Measurements from ENCODE around the gene ARCN1.

The ARCN1 gene

DNA sequence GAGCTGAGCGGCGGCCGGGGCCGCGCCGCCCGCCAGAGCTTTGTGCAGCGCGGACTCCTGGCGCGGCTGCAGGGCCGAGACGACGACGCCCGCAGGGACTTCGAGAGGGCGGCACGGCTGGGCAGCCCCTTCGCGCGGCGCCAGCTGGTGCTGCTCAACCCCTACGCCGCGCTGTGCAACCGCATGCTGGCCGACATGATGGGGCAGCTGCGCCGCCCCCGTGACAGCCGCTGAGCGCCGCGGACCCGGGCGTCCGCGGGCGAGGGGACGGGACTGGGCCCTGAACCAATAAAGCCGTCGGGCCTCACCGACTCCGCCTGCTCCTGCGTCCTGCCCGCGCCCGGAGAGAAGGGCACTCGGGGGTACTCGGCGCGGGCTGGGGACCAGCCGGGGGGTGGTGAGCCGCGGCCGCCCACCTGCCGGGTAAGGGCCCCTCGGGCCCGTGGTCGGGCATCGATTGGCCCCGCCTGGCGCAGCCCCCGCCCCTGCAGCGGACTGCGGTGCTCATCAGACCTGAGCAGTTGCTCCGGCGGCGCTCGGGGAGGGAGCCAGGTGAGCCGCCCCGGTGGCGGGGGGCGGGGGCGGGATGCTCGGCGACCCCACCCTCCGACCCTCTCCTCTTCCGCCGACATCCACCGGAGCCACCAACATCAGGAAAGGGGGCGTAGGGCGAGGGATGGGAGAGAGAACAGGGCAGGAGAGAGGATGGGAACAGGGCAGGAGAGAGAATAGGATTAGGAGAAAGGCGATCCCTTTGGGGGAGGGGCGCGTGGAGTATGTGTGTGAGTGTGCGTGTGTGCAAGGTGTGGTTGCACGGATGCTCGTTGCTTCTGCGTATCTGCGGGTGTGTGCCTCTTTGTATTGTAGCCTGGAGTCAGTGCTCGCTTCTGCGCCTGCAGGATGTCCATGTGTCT is 41.3 kb upstream of the ARCN1 start, which contains the start of gene TMEM25:
Gene TMEM25 (plus strand): TSS at position 510 of the 914 bp plus-strand sequence. CDS start 610 bp downstream, outside the sequence.
- no peaks in the 10 kb centered on the region for H3K79me2 ChIP-seq (ENCODE audit: control insufficient read depth, insufficient read depth, low read length, unreplicated experiment)
- H3K4me1 ChIP-seq (ENCODE audit: control insufficient read depth, insufficient read depth, low read length, unreplicated experiment), result peaks cover 4% of the 10 kb centered on the region
- no peak within 1 kb of the TSS for H3K27ac ChIP-seq (ENCODE audit: low read depth, low read length)
- no peaks in the 10 kb centered on the region for H3K27me3 ChIP-seq (ENCODE audit: insufficient read depth, low read length)
- peak within 1 kb of the TSS; percentile 36 for H2AFZ ChIP-seq (ENCODE audit: low read length, unreplicated experiment)
- no peaks in the 10 kb centered on the region for H3K36me3 ChIP-seq (ENCODE audit: insufficient read depth, low read length)
- peak within 1 kb of the TSS; percentile 80 for H3K4me3 ChIP-seq (ENCODE audit: low read depth, low read length)

DNA sequence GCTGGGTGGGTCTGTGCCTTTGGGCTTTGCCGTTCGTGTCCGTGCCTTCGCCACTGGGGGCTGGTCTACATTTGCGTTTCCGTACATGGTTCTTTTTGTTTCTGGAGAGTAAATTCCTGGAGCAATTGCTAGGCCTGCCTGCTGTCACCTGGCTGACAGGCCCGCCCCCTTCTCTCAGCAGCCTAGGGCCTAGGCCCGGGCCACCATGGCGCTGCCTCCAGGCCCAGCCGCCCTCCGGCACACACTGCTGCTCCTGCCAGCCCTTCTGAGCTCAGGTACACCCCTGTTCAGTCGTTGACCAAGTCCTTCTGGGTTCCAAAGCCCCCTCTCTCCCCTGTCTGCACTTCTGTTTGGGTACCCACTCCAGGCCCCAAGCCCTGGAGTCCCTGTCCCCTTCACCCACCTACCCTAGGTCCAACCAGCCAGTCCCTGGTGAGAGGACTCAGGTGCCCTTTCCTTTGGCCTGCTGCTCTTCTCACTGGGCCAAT is 40.6 kb upstream of the ARCN1 start:
- Histone ChIP-seq H3K27ac (ENCODE audit: low read depth, low read length) (no peak overlapping the region), H3K79me2 (ENCODE audit: control insufficient read depth, insufficient read depth, low read length, unreplicated experiment) (no peaks in the 10 kb centered on the region), H2AFZ (ENCODE audit: low read length, unreplicated experiment) (peak overlapping the region; percentile 36), H3K4me3 (ENCODE audit: low read depth, low read length) (peak overlapping the region; percentile 80), H3K36me3 (ENCODE audit: insufficient read depth, low read length) (no peaks in the 10 kb centered on the region), H3K27me3 (ENCODE audit: insufficient read depth, low read length) (no peaks in the 10 kb centered on the region), H3K4me1 (ENCODE audit: control insufficient read depth, insufficient read depth, low read length, unreplicated experiment) (peaks cover 4% of the 10 kb centered on the region)

DNA sequence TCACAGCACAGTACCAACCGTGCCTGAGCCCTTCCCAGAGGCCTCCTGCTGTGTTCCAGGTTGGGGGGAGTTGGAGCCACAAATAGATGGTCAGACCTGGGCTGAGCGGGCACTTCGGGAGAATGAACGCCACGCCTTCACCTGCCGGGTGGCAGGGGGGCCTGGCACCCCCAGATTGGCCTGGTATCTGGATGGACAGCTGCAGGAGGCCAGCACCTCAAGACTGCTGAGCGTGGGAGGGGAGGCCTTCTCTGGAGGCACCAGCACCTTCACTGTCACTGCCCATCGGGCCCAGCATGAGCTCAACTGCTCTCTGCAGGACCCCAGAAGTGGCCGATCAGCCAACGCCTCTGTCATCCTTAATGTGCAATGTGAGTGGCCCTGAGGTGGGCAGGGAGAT is 40.1 kb upstream of the ARCN1 start:
- peaks cover 4% of the 10 kb centered on the region for H3K4me1 ChIP-seq (ENCODE audit: control insufficient read depth, insufficient read depth, low read length, unreplicated experiment)
- H3K36me3 ChIP-seq (ENCODE audit: insufficient read depth, low read length), result no peaks in the 10 kb centered on the region
- no peak overlapping the region for H2AFZ ChIP-seq (ENCODE audit: low read length, unreplicated experiment)
- 0 out of 2 replicates have a peak overlapping the region, but pooled peaks have one; percentile 80 for H3K4me3 ChIP-seq (ENCODE audit: low read depth, low read length)
- no peaks in the 10 kb centered on the region for H3K79me2 ChIP-seq (ENCODE audit: control insufficient read depth, insufficient read depth, low read length, unreplicated experiment)
- no peaks in the 10 kb centered on the region for H3K27me3 ChIP-seq (ENCODE audit: insufficient read depth, low read length)
- H3K27ac ChIP-seq (ENCODE audit: low read depth, low read length), result no peak overlapping the region

GRCh38 chr11:118532852-118533768 is 39.1 kb upstream of the ARCN1 start:
- Histone ChIP-seq H3K4me1 (ENCODE audit: control insufficient read depth, insufficient read depth, low read length, unreplicated experiment) (peaks cover 4% of the 10 kb centered on the region), H3K4me3 (ENCODE audit: low read depth, low read length) (no peak overlapping the region), H3K79me2 (ENCODE audit: control insufficient read depth, insufficient read depth, low read length, unreplicated experiment) (no peaks in the 10 kb centered on the region), H3K27ac (ENCODE audit: low read depth, low read length) (no peak overlapping the region), H3K27me3 (ENCODE audit: insufficient read depth, low read length) (no peaks in the 10 kb centered on the region), H3K36me3 (ENCODE audit: insufficient read depth, low read length) (no peaks in the 10 kb centered on the region), H2AFZ (ENCODE audit: low read length, unreplicated experiment) (no peak overlapping the region)

DNA sequence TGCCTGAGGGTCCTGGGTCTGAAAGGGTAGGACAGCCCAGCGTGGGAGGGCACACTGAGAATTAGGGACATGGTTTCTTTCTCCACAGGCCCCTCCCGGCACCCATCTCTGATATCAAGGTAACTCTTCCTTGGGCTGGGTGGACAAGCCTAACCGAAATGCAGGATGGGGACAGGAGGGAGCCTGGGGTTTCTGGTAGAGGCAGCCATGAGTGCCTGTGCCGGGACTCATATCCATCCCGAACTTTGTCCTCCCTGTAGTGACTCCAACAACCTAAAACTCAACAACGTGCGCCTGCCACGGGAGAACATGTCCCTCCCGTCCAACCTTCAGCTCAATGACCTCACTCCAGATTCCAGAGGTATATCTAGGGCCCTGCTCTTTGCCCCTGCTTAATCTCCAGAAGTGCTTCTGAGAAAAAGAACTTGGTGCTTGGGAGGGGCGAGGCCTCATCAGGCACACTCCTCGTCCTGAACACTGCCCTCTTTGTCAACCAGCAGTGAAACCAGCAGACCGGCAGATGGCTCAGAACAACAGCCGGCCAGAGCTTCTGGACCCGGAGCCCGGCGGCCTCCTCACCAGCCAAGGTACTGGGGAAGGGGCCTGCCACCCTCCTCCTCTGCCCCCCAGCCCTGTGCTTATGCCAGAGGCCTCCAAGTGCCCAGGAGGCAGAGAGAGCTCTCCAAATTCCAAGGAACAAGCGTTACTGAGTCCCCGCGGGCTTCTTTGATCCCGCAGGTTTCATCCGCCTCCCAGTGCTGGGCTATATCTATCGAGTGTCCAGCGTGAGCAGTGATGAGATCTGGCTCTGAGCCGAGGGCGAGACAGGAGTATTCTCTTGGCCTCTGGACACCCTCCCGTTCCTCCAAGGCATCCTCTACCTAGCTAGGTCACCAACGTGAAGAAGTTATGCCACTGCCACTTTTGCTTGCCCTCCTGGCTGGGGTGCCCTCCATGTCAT is 38.2 kb upstream of the ARCN1 start:
- no peak overlapping the region for H3K27ac ChIP-seq (ENCODE audit: low read depth, low read length)
- no peaks in the 10 kb centered on the region for H3K27me3 ChIP-seq (ENCODE audit: insufficient read depth, low read length)
- no peak overlapping the region for H2AFZ ChIP-seq (ENCODE audit: low read length, unreplicated experiment)
- no peak overlapping the region for H3K4me3 ChIP-seq (ENCODE audit: low read depth, low read length)
- H3K36me3 ChIP-seq (ENCODE audit: insufficient read depth, low read length), result no peaks in the 10 kb centered on the region
- H3K4me1 ChIP-seq (ENCODE audit: control insufficient read depth, insufficient read depth, low read length, unreplicated experiment), result peaks cover 4% of the 10 kb centered on the region
- no peaks in the 10 kb centered on the region for H3K79me2 ChIP-seq (ENCODE audit: control insufficient read depth, insufficient read depth, low read length, unreplicated experiment)

DNA sequence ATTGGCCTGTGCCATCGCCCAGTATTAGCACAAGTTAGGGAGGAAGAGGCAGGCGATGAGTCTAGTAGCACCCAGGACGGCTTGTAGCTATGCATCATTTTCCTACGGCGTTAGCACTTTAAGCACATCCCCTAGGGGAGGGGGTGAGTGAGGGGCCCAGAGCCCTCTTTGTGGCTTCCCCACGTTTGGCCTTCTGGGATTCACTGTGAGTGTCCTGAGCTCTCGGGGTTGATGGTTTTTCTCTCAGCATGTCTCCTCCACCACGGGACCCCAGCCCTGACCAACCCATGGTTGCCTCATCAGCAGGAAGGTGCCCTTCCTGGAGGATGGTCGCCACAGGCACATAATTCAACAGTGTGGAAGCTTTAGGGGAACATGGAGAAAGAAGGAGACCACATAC is 36.9 kb upstream of the ARCN1 start:
- no peak overlapping the region for H2AFZ ChIP-seq (ENCODE audit: low read length, unreplicated experiment)
- H3K27ac ChIP-seq (ENCODE audit: low read depth, low read length), result no peak overlapping the region
- H3K36me3 ChIP-seq (ENCODE audit: insufficient read depth, low read length), result no peaks in the 10 kb centered on the region
- H3K27me3 ChIP-seq (ENCODE audit: insufficient read depth, low read length), result no peaks in the 10 kb centered on the region
- no peak overlapping the region for H3K4me3 ChIP-seq (ENCODE audit: low read depth, low read length)
- H3K79me2 ChIP-seq (ENCODE audit: control insufficient read depth, insufficient read depth, low read length, unreplicated experiment), result no peaks in the 10 kb centered on the region
- H3K4me1 ChIP-seq (ENCODE audit: control insufficient read depth, insufficient read depth, low read length, unreplicated experiment), result no peaks in the 10 kb centered on the region

- H3K79me2 ChIP-seq (ENCODE audit: control insufficient read depth, insufficient read depth, low read length, unreplicated experiment), result no peaks in the 10 kb centered on the region
- H3K36me3 ChIP-seq (ENCODE audit: insufficient read depth, low read length), result no peaks in the 10 kb centered on the region
- H3K27ac ChIP-seq (ENCODE audit: low read depth, low read length), result no peak overlapping the region
- no peak overlapping the region for H2AFZ ChIP-seq (ENCODE audit: low read length, unreplicated experiment)
- H3K27me3 ChIP-seq (ENCODE audit: insufficient read depth, low read length), result no peaks in the 10 kb centered on the region
- no peaks in the 10 kb centered on the region for H3K4me1 ChIP-seq (ENCODE audit: control insufficient read depth, insufficient read depth, low read length, unreplicated experiment)
- no peak overlapping the region for H3K4me3 ChIP-seq (ENCODE audit: low read depth, low read length)
These were observed 35.5 kb upstream of the ARCN1 start for GRCh38 chr11:118536726-118537125.

- no peak overlapping the region for H2AFZ ChIP-seq (ENCODE audit: low read length, unreplicated experiment)
- no peaks in the 10 kb centered on the region for H3K79me2 ChIP-seq (ENCODE audit: control insufficient read depth, insufficient read depth, low read length, unreplicated experiment)
- H3K36me3 ChIP-seq (ENCODE audit: insufficient read depth, low read length), result no peaks in the 10 kb centered on the region
- H3K4me1 ChIP-seq (ENCODE audit: control insufficient read depth, insufficient read depth, low read length, unreplicated experiment), result no peaks in the 10 kb centered on the region
- H3K27ac ChIP-seq (ENCODE audit: low read depth, low read length), result no peak overlapping the region
- no peaks in the 10 kb centered on the region for H3K27me3 ChIP-seq (ENCODE audit: insufficient read depth, low read length)
- H3K4me3 ChIP-seq (ENCODE audit: low read depth, low read length), result no peak overlapping the region
These were observed 34.7 kb upstream of the ARCN1 start for GRCh38 chr11:118537409-118537980.

GRCh38 chr11:118544010-118544646 is 28.1 kb upstream of the ARCN1 start:
- Histone ChIP-seq H3K79me2 (ENCODE audit: control insufficient read depth, insufficient read depth, low read length, unreplicated experiment) (no peaks in the 10 kb centered on the region), H3K4me1 (ENCODE audit: control insufficient read depth, insufficient read depth, low read length, unreplicated experiment) (no peaks in the 10 kb centered on the region), H3K36me3 (ENCODE audit: insufficient read depth, low read length) (no peaks in the 10 kb centered on the region), H3K4me3 (ENCODE audit: low read depth, low read length) (no peak overlapping the region), H3K27ac (ENCODE audit: low read depth, low read length) (no peak overlapping the region), H3K27me3 (ENCODE audit: insufficient read depth, low read length) (no peaks in the 10 kb centered on the region), H2AFZ (ENCODE audit: low read length, unreplicated experiment) (no peak overlapping the region)

Data from ACC112 (cell line).